ENCODE data around the gene FILIP1L. TPM values are rescaled to one million over a fixed set of nuclear protein-coding genes. Genes with fewer than 3 reads are reported as not detected.

The FILIP1L gene
- total and polyA plus RNA-seq, 2 of the 8 experiments (the other 6 are each of a cell fraction or from before 2014, with no cell fraction given) = 0.06 to 0.09 TPM

DNA sequence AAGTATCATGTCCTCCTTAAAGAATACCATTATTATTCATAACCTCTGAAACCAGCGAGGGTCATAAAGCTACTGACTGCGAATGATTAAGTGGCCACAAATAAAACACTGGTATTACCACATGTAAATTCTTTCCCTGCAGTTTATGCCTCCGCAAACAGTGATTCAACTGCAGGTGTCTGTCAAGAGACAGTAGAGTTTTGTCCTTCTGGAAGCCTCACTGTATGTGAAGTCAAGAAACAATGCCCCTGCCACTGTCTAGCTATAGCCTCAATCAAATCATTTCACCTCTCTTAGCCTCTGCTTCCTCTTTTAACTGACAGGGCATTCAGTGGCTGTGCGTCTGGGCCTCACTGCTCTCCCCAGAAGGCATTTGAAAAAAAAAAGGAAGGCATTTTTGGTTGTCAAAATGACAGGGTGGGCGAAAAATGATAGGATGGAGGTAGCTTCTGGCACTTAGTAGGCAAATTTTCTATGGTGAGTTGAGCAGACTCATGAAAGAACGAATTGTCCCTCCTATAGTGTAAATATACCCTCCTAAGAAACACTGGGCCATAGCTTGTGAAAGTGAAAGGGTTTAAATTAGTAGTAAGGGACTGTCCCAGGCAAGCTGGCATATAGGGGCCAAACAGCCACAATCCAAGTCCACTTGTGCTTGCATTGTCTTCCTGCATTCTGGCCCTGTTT is 66.7 kb downstream of the FILIP1L start:
- no peak overlapping the region; the same call in 1 of the 2 replicates for H3K27ac ChIP-seq (ENCODE audit: low read depth, low read length)
- TF ChIP-seq CREB1 (IDR thresholded peaks at IDR 0.05) (no peak), TAF7 (optimal IDR thresholded peaks at IDR 0.05; ENCODE audit: borderline replicate concordance, low read depth, low read length) (no peak), CHD1 (IDR thresholded peaks at IDR 0.05; ENCODE audit: low read depth, low read length) (no peak), RAD21 (IDR thresholded peaks at IDR 0.05 in 1 of 2, conservative IDR thresholded peaks at IDR 0.05 in 1 of 2; ENCODE audit: low read depth in 2 of 2, low read length in 2 of 2) (no peak), RBBP5 (IDR thresholded peaks at IDR 0.05; ENCODE audit: borderline replicate concordance, low read depth, low read length) (no peak), POLR2AphosphoS5 (IDR thresholded peaks at IDR 0.05; ENCODE audit: low read depth, low read length) (no peak), EGR1 (IDR thresholded peaks at IDR 0.05; ENCODE audit: borderline replicate concordance, low read depth, low read length) (no peak), POU5F1 (IDR thresholded peaks at IDR 0.05; ENCODE audit: low read depth, low read length) (no peak), RFX5 (IDR thresholded peaks at IDR 0.05; ENCODE audit: borderline replicate concordance, low read depth, low read length) (no peak), GABPA (IDR thresholded peaks at IDR 0.05; ENCODE audit: borderline replicate concordance, insufficient read depth, low read length) (no peak), JUND (IDR thresholded peaks at IDR 0.05; ENCODE audit: low read length) (no peak)
- TF ChIP-seq, protein P1, sequence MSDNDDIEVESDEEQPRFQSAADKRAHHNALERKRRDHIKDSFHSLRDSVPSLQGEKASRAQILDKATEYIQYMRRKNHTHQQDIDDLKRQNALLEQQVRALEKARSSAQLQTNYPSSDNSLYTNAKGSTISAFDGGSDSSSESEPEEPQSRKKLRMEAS (IDR thresholded peaks at IDR 0.05) = no peak
- TF ChIP-seq, protein P2, sequence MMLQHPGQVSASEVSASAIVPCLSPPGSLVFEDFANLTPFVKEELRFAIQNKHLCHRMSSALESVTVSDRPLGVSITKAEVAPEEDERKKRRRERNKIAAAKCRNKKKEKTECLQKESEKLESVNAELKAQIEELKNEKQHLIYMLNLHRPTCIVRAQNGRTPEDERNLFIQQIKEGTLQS (IDR thresholded peaks at IDR 0.05; ENCODE audit: insufficient read depth, low read depth, low read length) = no peak

More for the DNA sequence above, 66.7 kb downstream of the FILIP1L start:
- no peak overlapping the region for H4K5ac ChIP-seq (ENCODE audit: insufficient read length, low read depth, low read length)
- DNase-seq (ENCODE audit: low read depth in 1 of 2, low spot score in 2 of 2) (no peak), FAIRE-seq (peak; percentile 24)
- H3K23ac ChIP-seq (ENCODE audit: insufficient read length) = no peak overlapping the region
- no peak overlapping the region for H4K91ac ChIP-seq (replicated peaks; ENCODE audit: insufficient read length, low read length)
- no peak overlapping the region for H2AK5ac ChIP-seq (ENCODE audit: low read depth, low read length)
- no peaks in the 10 kb centered on the region for H3K23me2 ChIP-seq (ENCODE audit: low read depth, low read length)
- H3K9ac ChIP-seq (replicated peaks in 1 of 4; ENCODE audit: extremely low read depth in 1 of 4, low read depth in 3 of 4, low read length in 3 of 4) = no peak overlapping the region
- no peak overlapping the region for H4K8ac ChIP-seq (ENCODE audit: extremely low read depth, insufficient read depth, low read length)
- no peak overlapping the region for H2AFZ ChIP-seq (ENCODE audit: low read length)
- ChIA-PET CTCF (ENCODE audit: partially characterized antibody) (interaction anchor here (1.1 to 1.4 kb wide), 2 partner anchors 26 to 207 kb away, joined by 3 to 4 read pairs; no protein-coding TSS in a partner anchor), POLR2A (ENCODE audit: partially characterized antibody) (no interaction called here)
- no peak overlapping the region for H2BK15ac ChIP-seq (ENCODE audit: low read length)
- 76% methylated on average over 6 of the region's 6 CpGs; no CpG with 5 or more reads in 1 of the 2 experiments for WGBS, 2 experiments (ENCODE audit: extremely low coverage in 1 of 2, insufficient coverage in 1 of 2, insufficient read length in 1 of 2, insufficient replicate concordance in 2 of 2, low coverage in 1 of 2, low lambda C conversion rate in 2 of 2, missing lambda C conversion rate in 1 of 2)
- H3K27me3 ChIP-seq (replicated peaks in 1 of 4; ENCODE audit: control insufficient read depth in 3 of 4, extremely low read depth in 1 of 4, insufficient read depth in 3 of 4, low read length in 3 of 4) = no peaks in the 10 kb centered on the region
- H3K14ac ChIP-seq (ENCODE audit: insufficient read length) = no peak overlapping the region
- H3K4me3 ChIP-seq (ENCODE audit: extremely low read depth in 1 of 4, insufficient read depth in 2 of 4, low read depth in 3 of 4, low read length in 4 of 4) = no peak overlapping the region
- no peaks in the 10 kb centered on the region for H3K9me3 ChIP-seq (ENCODE audit: insufficient read depth in 2 of 2, low read depth in 1 of 2, low read length in 1 of 2)
- H2BK5ac ChIP-seq (ENCODE audit: low read depth, low read length) = no peak overlapping the region
- no peak overlapping the region for H2BK20ac ChIP-seq (ENCODE audit: low read length)
- no peak overlapping the region for H2BK120ac ChIP-seq (replicated peaks; ENCODE audit: low read depth, low read length)
- H3K18ac ChIP-seq (ENCODE audit: extremely low read depth, low read length) = no peak overlapping the region
- H3K4me2 ChIP-seq (ENCODE audit: insufficient read depth in 1 of 2, low read depth in 2 of 2, low read length in 2 of 2) = no peak overlapping the region
- H3K4ac ChIP-seq (replicated peaks; ENCODE audit: insufficient read length, low read depth, low read length) = no peak overlapping the region
- H3K79me1 ChIP-seq (ENCODE audit: low read depth, low read length) = no peaks in the 10 kb centered on the region
- no peak overlapping the region for H3K56ac ChIP-seq (replicated peaks; ENCODE audit: insufficient read length, low read depth, low read length)
- no peaks in the 10 kb centered on the region for H3K79me2 ChIP-seq (ENCODE audit: control insufficient read depth in 1 of 2, insufficient read depth in 2 of 2, low read length in 2 of 2)
- no peaks in the 10 kb centered on the region for H3K36me3 ChIP-seq (ENCODE audit: control insufficient read depth in 2 of 4, insufficient read depth in 4 of 4, low read length in 3 of 4)
- H3K4me1 ChIP-seq (replicated peaks in 1 of 4; ENCODE audit: control insufficient read depth in 3 of 4, insufficient read depth in 4 of 4, low read length in 3 of 4) = peaks cover 0 to 6% (median 1%) of the 10 kb centered on the region in 4 experiments; a peak in 2 of 7 replicates
- H2BK12ac ChIP-seq (ENCODE audit: low read depth, low read length) = no peak overlapping the region
- H4K20me1 ChIP-seq (replicated peaks in 1 of 2; ENCODE audit: control insufficient read depth in 1 of 2, insufficient read depth in 2 of 2, low read length in 2 of 2) = no peaks in the 10 kb centered on the region

Measured in H1 (cell line).